OCI-LY3 (cell line): ENCODE measurements around the gene RSPH9.

Source experiments
- EZH2phosphoT487 ChIP-seq: fragments of 200-600 bp; shearing (Covaris generic); IDR thresholded peaks from 2 replicates; pipeline ENCODE4 v1.6.1; 2018; ENCODE audit warnings: antibody characterized with exemption, mixed run types, low read depth
- TF ChIP-seq, protein P1 (sequence below): fragments of 200-600, 300-600 bp; sonication (generic); IDR thresholded peaks from 2 replicates; pipeline ENCODE4 v1.5.1; 2014; ENCODE audit warnings: antibody characterized with exemption, low read length, low read depth

GRCh38 chr6:43709654-43710303 is 64.9 kb downstream of the RSPH9 start:
- TF ChIP-seq, protein P1, sequence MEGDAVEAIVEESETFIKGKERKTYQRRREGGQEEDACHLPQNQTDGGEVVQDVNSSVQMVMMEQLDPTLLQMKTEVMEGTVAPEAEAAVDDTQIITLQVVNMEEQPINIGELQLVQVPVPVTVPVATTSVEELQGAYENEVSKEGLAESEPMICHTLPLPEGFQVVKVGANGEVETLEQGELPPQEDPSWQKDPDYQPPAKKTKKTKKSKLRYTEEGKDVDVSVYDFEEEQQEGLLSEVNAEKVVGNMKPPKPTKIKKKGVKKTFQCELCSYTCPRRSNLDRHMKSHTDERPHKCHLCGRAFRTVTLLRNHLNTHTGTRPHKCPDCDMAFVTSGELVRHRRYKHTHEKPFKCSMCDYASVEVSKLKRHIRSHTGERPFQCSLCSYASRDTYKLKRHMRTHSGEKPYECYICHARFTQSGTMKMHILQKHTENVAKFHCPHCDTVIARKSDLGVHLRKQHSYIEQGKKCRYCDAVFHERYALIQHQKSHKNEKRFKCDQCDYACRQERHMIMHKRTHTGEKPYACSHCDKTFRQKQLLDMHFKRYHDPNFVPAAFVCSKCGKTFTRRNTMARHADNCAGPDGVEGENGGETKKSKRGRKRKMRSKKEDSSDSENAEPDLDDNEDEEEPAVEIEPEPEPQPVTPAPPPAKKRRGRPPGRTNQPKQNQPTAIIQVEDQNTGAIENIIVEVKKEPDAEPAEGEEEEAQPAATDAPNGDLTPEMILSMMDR, result no peak
- no peak for TF ChIP-seq EZH2phosphoT487
